ENCODE results near the gene CCL18. TPM values are rescaled to one million over a fixed set of nuclear protein-coding genes. Genes with fewer than 3 reads are reported as not detected.

Gene CCL18
- total RNA-seq, 1 experiment from 2014 or later, result not detected

DNA sequence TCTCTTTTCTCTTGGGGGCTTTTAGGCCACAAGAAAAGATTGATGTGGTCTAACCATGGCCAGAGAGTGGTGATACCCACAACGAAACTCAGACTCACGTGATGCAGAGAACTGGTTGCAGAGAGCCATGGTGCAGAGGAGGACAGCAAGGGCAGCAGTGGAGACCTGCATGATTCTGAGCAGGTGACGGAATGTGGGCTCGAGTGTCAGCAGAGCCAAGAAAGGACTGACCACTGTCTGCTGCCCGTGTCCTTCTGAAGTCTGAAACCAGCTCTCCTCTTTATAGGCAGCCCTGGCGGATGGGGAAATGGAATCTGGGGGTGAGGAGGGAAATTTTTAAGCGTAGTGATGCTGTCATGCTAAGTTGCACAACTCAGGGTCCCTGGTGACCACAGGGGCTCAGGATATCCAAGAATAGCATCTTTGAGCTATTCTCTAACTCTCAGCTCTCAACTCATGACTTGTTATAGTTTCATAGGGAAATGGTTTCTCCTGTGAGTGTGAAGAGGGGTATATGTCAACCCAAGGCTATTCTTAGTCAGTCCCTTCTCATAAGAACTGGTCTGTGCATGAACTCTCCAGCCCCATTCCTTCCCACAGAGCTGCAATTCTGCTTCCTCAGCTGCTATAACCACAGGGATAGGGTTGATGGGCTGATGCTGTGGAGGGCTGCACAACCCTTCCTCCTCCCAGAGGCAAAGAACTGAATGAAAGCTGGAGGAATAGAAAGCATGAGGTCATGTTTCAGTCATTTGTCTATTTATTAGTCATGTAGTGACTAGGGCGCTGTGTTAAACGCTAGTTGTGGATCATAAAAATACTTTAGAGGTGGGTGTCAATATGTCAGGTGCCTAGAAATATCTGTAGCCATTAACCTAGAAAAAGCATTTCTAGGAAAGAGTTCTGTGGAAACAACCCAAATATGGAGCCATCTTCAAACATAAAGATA, 26.1 kb downstream of the CCL18 start, which contains the start of gene CCL3:
Gene CCL3 (minus strand): TSS at position 256 of the 949 bp plus-strand sequence. CDS start 85 bp downstream, at position 171.
- Histone ChIP-seq H3K56ac (ENCODE audit: insufficient read length, low read depth, low read length) (no peak within 1 kb of the TSS), H4K20me1 (ENCODE audit: control insufficient read depth, insufficient read depth, insufficient read length) (no peaks in the 10 kb centered on the region), H3K27ac (ENCODE audit: insufficient read length, low read depth, low read length) (no peak within 1 kb of the TSS), H3K79me2 (ENCODE audit: insufficient read depth, low read length) (no peaks in the 10 kb centered on the region), H4K5ac (ENCODE audit: insufficient read length, low read depth, low read length) (no peak within 1 kb of the TSS), H3K23ac (ENCODE audit: insufficient read length, low read depth, low read length) (no peak within 1 kb of the TSS), H2BK5ac (ENCODE audit: insufficient read length, low read length) (no peak within 1 kb of the TSS), H3K9ac (ENCODE audit: extremely low read depth, insufficient read length, low read length) (no peak within 1 kb of the TSS), H2BK20ac (ENCODE audit: low read depth, low read length, poor library complexity, severe bottlenecking) (no peak within 1 kb of the TSS), H3K27me3 (ENCODE audit: insufficient read depth, low read length) (no peaks in the 10 kb centered on the region), H3T11ph (ENCODE audit: low read length) (no peak within 1 kb of the TSS), H2AK5ac (ENCODE audit: insufficient read length, low read length) (no peak within 1 kb of the TSS), H2BK15ac (ENCODE audit: low read depth, low read length) (no peak within 1 kb of the TSS), H3K79me1 (ENCODE audit: insufficient read depth, low read depth, low read length, poor library complexity, severe bottlenecking) (no peaks in the 10 kb centered on the region), H2BK12ac (ENCODE audit: insufficient read length, low read depth, low read length) (no peak within 1 kb of the TSS), H3K18ac (ENCODE audit: insufficient read length, low read depth, low read length) (no peak within 1 kb of the TSS), H2AFZ (ENCODE audit: low read length) (peak within 1 kb of the TSS; percentile 48), H3K23me2 (ENCODE audit: insufficient read length, low read depth, low read length, poor library complexity, severe bottlenecking) (no peaks in the 10 kb centered on the region), H4K91ac (ENCODE audit: insufficient read length, low read depth, low read length) (no peak within 1 kb of the TSS), H2BK120ac (ENCODE audit: low read depth, low read length, poor library complexity, severe bottlenecking) (no peak within 1 kb of the TSS), H3K4ac (ENCODE audit: low read depth, low read length) (no peak within 1 kb of the TSS), H3K9me3 (ENCODE audit: control insufficient read depth, low read depth, low read length) (no peaks in the 10 kb centered on the region), H3K14ac (ENCODE audit: insufficient read depth, low read length) (no peak within 1 kb of the TSS), H4K8ac (replicated peaks; ENCODE audit: insufficient read length, low read depth, low read length) (no peak within 1 kb of the TSS), H3K4me2 (ENCODE audit: insufficient read depth, insufficient read length, low read length) (no peak within 1 kb of the TSS), H3K4me1 (ENCODE audit: insufficient read depth, low read length) (no peaks in the 10 kb centered on the region)
- DNase-seq, result no peak
- WGBS (ENCODE audit: extremely low coverage, insufficient read length, low lambda C conversion rate), result no CpG with 5 or more reads among the region's 9 CpGs
- no peaks in the 10 kb centered on the region for H3K9me3 Mint-ChIP-seq
- no peak within 1 kb of the TSS for H3K4me3 Mint-ChIP-seq
- H3K4me1 Mint-ChIP-seq, result peaks cover 11 to 12% of the 10 kb centered on the region in 2 experiments
- peaks cover 8% of the 10 kb centered on the region for H3K27me3 Mint-ChIP-seq (ENCODE audit: low read depth)
- peak within 1 kb of the TSS in 2 of 3 experiments; percentile 29 to 46; a peak in 2 of 7 replicates for H3K27ac Mint-ChIP-seq
- TF ChIP-seq, protein P1, sequence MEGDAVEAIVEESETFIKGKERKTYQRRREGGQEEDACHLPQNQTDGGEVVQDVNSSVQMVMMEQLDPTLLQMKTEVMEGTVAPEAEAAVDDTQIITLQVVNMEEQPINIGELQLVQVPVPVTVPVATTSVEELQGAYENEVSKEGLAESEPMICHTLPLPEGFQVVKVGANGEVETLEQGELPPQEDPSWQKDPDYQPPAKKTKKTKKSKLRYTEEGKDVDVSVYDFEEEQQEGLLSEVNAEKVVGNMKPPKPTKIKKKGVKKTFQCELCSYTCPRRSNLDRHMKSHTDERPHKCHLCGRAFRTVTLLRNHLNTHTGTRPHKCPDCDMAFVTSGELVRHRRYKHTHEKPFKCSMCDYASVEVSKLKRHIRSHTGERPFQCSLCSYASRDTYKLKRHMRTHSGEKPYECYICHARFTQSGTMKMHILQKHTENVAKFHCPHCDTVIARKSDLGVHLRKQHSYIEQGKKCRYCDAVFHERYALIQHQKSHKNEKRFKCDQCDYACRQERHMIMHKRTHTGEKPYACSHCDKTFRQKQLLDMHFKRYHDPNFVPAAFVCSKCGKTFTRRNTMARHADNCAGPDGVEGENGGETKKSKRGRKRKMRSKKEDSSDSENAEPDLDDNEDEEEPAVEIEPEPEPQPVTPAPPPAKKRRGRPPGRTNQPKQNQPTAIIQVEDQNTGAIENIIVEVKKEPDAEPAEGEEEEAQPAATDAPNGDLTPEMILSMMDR (conservative IDR thresholded peaks at IDR 0.05), result no peak
- H3K36me3 Mint-ChIP-seq (ENCODE audit: insufficient read depth in 1 of 3, low read depth in 3 of 3), result no peaks in the 10 kb centered on the region
